Measurements from ENCODE around the gene ARHGEF10L.

ARHGEF10L gene

DNA sequence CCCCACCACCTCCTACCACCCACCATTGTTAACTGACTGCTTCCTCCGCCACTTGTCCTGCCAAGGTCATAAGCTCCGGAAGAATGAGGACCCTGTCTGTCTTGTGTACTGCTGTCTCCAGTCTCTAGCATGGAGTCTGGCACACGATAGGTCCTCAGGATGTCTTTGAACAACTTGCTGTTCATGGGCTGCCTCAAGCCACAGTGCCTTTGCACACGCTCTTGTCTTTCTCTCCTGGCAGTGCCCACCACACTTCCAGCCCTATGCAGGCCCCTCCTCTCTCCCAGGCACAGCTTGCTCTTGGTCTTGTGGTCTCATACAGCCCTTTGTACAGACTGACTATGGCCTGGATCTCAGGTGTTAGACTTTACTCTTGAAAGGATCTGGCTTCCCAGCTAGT lies 97.6 kb downstream of the ARHGEF10L start:
- DNase-seq: no peak

DNA sequence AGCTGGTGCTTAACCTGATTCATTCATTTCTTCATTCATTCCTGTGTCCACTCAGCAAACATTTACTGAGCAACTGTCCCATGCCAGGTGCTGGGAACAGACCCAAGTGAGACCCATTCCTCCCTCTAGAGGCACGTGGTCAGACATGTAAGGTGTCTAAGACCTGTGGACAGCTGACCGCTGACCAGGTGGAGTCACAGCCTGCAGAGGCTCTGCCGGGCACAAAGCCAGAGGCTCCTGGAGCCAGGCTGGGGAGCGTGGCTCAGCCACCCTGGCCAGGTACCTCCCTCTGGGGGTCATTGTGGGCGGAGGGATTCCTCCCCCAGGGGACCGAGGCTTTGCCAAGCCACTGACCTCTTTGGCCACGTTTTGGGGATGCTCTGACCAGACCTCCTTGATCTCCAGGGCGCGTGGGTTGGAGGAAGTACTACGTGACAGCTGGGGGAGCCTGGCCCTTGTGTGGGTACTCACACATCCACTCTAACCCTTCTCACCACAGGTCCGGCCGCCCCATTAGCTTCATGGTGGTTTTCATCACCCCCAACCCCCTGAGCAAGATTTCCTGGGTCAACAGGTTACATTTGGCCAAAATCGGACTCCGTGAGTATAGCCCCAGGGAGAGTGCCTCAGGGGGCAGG lies 100.3 kb downstream of the ARHGEF10L start:
- no peak for DNase-seq

DNA sequence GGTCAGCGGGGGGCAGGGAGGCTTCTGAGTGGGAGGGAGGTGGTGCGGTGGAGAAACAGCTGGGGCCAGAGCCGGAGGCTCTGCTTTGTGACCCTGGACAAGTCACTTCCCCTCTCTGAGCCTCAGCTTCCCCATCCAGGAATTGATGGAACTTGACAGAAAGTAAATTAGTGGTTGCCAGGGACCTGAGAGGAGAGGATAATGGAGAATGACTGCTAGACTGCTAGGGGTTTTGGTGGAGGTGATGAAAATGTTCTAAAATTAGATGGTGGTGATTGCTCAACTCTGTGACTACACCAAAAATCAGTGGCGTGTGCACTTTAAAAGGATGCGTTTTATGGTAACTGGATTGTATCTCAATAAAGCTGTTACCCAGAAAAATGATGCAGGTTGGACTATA lies 100.9 kb downstream of the ARHGEF10L start:
- DNase-seq: no peak

DNA sequence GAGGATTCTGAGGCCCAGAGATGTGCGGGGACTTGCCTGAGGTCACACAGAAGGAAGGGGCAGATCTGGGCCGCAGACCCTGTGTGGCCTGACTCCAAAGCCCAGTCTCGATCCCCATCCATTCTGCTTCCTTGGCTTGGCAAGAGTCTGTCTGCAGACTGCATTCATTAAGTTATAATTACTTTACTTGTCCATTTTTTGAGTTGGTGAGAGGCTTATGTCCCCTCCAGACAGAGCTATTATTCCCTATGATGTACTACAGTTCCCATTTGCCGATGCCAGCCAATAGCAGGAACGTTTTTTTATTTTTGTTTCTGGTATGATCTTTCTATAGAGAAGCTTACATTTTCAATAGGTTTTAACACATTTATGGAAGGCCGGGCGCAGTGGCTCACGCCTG lies 101.5 kb downstream of the ARHGEF10L start:
- no peak for DNase-seq

DNA sequence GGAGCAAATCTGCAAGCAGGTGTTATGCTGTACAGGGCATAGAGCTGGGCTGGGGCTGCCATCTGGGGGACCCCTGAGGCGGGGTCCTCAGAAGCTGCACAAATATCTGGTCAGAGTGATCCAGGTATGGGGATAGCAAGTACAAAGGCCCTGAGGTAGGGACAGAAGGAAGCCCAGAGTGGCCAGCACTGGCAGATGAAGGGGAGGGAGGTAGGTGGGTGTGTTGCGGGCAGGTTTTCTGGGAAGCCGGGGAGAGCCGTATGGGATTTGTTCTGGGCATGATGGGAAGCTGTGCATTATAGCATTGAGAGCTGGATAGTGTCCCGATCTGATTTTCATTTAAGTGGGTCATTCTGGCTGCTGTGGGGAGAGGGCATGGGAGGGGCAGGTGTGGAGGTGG lies 102.7 kb downstream of the ARHGEF10L start:
- no peak for DNase-seq

DNA sequence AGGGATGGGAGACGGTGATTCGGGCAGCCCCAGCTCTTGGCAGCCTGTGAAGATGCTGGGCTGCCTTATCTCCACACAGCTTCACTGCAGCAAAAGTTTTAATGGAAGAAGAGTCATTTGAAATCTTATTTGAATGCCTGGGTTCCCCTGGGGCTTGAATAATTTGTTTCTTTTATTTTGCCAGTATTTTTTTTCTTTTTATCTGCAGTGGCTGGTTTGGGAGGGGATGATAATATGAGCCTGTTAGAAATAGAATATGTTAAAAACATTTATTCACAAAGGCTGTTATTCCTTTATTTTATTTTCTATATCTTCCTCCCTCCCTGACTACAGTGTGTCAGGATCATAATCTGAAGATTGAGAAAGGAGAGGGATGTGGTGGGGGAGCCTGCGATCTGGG lies 103.4 kb downstream of the ARHGEF10L start:
- DNase-seq: no peak

DNA sequence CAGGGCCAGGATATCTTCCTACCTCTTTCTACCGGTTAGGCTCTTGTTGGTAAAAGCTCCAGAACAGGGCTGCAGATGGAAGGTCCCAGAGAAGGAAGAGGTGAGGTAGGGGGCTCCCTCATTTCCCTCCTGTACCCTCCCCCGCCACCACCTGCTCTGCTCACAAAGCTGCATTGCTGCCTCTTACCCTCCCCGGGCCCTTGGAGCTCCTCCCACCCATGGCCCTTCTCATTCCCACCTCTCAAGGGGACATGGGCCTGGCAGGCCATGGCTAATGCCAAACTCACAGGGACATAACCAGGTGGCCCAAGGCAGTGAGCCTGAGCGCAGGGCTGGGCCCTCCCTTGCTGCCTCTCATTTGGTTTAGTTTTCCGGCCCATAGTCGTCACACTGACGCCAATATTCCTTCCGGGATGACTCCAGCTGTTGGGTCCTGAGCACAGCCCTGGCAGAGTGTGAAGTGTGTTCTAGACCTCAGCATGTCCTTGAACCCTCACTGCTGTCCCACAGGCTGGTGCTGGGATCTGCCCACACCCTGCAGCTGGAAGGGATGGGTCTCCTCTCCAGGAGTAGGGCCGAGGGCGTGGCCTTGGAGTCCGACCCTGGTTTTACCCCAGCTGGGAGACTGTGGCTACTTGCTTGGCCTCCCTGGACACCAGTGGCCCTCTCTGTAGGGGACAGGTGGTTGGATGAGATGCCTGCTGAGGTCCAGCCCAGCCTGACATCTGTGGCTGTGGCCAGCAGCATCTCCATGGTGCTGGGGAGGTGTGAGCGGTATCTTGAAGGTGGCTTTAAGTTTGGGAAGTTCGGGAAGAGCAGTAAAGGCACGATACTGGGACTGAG lies 104.6 kb downstream of the ARHGEF10L start:
- DNase-seq: no peak

DNA sequence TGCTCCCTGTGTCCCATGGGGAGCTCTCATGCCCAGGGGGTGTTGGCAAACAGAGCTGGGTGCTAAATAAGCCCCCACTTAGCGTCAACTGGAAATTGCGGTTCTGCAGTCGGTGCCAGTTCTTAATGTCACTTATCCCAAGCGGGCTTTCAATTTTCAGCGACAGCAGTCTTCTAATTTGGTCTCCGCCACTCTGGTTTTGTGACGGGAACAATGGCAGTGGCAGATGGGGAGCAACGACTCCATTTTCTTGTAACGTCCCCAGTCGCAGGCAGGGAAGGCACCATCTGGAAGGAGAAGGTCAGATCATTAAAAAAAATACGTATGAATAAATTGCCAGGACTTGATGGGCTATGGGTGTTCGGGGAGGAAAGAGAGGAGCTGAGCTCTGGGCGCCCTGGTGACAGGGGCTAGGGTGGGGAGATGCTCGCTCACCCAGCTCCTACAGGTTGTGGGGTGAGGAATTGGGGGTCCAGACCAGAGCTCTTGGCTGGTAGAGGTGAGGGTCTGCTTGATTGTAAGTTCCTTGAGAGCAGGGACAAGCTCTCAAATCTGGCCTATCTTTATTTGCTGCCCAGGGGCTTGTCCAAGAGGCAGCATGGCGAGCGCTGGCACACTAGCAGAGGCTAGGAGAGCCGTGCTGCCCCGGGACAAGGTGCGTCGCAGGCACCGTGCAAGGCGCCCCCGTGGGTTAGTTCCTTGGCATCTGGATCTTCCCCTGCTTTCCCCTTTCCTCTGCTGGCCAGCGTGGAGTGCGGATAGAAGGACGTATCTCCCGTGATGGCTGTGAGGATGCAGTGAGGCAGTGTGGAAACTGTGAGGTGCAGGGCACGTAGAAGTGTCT lies 105.8 kb downstream of the ARHGEF10L start:
- peak; percentile 64 for DNase-seq

DNA sequence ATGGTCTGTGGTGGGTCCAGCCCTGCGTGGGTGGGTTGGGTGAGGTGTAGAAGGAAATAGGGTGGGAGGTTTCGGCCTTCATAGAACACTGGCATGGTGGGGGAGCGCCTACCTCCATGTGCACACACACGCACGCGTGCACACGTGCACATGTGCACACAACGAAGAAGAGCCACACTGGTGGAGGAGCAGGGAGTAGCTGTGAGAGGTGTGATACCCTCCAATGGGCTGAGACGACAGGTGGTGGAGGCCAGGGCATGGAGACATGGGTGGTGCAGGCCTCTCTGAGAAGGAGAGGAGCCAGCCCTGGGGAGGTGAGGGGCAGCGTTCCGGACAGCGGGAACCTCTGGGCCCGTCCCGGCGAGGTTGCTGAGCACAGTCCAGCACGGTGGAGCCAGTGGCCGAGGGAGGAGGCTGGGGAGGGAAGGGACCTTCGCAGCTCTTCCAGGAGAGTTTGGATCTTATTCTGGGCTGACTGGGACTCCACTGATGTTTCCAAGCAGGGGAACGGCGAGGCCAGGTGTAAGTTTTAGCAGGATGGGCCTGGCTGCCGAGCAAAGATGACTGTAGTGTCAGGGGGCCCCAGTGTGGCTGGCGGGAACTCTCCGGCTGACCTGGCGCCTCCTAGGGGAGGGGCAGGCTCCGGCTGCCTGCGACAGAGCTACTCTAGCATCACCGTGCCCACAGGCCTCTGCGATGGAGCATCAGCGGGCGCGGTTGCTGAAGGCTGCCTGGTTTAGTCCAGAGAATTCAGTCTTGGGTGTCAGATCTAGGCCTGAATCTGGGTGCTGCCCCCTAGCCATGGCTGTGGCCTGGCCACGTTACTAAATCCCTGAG lies 107.2 kb downstream of the ARHGEF10L start:
- DNase-seq: no peak

DNA sequence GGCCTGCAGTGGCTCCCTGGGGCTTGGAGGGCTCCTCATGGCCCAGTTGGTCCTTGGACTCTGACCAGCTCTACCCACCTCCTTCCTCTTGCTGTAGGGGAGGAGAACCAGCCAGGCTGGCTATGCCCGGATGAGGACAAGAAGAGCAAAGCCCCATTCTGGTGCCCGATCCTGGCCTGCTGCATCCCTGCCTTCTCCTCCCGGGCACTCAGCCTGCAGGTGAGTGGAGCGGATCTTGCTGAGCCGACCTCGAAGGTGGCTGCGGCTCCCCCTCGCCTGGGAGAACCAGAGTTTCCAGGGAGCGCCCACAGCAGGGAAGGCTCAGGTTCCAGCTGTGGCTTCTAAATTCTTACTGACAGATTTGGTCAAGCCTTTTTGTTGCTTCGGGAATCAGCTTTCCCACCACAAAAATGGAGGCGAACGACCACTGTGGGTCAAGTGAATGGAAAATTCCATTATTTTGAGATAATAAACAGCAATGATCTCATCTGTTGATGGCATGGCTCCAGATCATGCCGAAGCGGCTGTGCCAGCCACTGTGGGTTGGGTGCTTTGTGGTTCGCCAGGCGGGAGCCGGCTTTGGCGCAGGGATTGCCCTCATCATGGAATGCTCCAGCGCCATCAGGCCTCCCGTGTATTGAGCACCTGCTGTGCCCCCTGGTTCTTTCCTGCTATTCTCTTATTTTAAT lies 109.1 kb downstream of the ARHGEF10L start:
- no peak for DNase-seq

DNA sequence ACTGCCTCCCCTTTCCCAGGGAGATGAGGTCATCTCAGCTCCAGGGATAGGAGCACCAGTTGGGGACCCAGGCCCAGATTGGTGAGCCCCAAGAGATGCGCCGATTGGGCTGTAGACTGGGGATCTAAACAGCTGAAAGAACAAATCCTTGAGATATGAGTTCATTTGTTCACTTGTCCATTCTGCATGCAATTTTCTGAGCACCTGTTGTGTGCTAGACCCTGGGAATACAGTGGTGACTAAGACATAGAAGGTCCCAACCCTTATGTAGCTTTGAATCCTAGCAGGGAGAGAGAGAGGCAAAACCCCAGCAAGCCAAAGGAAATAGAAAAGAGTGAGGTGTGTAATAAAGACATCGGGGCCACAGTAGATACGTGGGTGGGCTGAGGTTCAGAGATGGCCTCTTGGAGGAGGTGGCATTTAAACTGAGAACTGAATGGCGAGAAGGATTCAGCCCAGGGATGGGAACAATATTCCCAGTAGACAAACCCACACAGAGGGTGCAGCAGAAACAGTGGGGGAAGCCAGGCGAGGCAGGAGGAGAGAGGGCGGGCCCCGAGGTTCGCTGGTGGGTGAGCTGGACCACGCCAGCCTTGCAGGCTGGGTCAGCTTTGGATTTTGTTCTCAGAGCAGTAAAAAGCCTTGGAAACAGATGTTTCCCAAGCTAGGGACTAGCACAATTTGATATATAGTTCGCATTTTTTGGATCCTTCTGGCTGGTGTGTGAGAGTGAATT lies 110.0 kb downstream of the ARHGEF10L start:
- no peak for DNase-seq

DNA sequence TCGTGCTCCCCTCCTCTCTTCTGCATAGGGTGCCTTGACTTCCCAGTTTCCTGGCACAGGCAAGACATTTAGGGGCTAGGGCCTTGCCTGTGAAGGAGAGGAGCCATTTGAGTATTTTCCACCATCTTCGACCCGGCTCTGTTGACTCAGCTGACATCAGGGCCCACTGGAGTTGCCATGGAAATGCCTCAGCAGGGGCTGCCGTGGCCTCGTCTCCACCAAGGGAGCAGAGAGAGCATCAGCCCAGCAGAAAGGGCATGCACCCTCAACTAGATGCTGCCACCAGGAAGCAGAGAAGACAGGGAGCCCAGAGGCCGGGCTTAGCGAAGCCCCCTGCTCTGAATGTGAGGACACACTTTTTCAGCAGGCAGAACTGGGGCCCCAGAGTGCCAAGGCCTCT lies 113.8 kb downstream of the ARHGEF10L start:
- no peak for DNase-seq

DNA sequence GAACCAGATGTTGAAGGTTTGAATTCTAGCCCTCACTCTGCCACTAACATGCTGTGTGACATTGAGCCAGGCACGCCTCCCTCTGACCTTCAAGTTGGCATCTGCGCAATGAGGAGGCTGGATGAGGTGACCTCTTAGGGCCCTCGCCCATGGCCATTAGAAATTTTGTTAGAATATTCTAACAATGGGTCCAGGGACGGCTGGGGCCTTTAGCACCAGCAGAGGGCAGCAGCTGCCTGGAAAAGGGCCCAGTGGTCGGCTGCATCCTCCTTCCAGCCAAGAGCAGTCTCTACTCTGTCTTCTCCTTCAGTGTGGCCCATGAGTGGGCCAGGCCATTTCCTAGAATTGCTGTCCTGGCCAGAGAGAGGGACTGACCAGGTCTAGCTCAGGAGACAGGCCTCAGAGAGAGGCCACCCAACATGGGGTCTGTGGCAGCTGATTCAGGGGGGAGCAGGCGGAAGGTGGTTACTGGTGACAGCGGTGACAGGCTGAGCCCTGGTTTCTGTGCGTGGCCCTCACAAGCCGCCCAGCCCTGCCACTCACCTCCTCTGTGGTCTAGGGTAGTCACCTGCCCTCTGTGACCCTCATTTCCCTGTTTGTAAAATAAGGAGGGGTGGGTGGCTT lies 114.3 kb downstream of the ARHGEF10L start:
- no peak for DNase-seq

DNA sequence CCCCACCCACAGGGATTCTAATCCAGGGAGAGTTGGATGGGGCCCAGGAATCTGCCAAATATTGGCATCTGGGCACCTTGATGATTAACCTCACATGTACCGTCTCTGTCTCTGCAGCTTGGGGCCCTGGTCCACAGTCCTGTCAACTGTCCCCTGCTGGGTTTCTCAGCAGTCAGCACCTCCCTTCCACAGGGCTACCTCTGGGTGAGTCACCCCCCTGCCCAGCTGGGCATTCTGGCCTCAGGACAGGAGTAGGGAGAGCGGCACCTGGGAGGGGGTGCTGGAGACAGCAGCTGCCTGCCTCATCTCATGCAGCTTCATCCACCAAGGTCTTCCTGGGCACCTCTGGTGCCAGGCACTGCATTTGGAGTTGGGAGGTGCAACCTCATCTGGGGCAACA lies 115.0 kb downstream of the ARHGEF10L start:
- no peak for DNase-seq

DNA sequence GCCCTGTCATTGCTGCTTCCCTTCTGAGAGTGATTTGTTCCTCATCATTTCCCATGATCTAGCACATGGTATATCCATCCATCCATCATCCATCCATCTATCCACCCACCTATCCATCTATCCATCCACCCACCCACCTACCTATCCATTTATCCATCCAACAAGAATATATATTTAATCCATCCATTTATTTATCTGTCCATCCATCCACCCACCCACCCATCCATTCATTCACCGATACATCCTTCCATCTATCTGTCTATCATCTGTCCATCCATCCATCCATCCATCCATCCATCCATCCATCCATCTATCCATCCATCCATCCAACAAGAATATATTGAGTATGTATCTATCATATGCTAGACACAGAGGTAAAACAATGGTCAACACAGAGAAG lies 115.7 kb downstream of the ARHGEF10L start:
- DNase-seq: no peak

DNA sequence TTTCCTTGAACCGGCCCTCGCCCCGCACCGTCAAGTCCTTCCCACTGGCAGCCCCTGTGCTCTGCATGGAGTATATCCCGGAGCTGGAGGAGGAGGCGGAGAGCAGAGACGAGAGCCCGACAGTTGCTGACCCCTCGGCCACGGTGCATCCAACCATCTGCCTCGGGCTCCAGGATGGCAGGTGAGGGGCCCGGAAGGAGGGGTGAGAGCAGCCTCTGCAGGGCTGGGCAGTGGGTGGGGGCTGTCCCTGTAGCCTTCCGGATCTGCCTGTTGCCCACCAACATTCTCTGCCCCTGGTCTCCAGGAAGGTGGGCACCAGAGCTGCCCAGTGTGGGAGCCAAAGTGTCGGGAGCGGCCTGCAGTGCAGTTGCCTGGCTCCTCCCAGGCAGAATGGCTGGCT lies 116.4 kb downstream of the ARHGEF10L start:
- no peak for DNase-seq

DNA sequence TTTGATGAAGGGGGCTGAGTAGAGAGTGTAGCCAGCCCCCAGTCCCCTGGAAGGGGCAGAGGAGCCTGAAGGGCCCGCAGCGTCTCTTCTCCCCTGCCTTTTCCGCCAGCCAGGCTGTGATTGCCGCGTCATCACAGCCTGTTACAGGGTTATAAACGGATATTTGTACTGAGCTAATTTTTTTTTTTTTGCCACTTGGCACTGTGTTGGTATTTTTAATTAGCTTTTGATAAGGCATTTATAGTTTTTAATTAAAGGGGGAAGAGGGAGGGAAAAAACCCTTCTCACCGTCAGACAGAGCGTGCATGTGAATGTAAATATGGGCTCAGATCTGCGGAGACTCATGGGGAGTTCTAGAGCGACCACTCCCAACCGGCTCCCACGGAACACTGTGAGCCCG lies 117.9 kb downstream of the ARHGEF10L start:
- DNase-seq: no peak

DNA sequence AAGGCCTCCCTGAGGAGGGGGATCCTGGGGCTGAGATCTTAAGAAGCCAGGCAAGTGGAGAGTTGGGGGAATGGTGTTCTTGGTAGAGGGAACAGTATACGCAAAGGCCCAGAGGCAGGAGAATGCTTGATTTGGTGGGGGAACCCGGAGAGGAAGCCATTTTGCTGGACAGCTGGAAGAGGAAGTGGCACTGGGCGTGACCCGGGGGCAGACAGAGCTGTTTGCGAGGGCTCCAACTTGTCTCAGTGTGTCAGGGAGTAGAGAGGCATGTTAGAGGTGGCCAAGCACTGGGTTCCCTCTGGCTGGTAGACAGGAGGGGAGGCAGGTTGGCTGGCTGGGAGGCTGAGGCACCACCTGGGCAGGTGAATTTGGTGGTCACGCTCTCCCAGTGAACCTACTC lies 119.3 kb downstream of the ARHGEF10L start:
- no peak for DNase-seq

DNA sequence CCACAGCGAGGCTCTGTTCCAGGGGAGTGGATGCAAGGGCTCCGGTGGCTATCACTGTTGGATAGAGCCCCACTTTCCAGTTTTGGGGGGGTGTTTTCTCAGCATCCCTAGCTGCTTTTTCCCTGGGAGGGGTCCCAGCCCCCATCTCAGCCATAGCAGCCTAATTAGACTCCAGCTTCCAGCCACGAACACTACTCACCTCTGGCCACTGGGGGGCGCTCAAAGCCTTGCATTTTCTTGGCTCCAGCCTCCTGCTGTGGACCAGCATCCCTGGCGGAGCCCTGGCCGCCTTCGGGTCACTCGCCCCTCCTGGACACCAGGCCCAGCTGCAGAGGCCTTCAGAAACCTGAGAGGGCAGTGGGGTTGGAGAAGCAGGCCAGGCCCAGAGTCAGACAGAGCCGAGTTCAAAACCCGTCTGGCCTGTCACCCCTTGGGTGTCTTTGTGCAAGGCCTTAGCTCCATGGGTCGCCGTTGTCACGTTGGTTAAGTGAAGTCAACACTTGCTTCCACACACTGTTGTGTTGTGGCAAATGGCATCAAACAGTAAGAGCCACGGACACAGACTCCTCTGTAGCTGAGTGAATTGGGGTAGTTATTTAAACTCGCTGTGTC lies 122.2 kb downstream of the ARHGEF10L start:
- DNase-seq: no peak

DNA sequence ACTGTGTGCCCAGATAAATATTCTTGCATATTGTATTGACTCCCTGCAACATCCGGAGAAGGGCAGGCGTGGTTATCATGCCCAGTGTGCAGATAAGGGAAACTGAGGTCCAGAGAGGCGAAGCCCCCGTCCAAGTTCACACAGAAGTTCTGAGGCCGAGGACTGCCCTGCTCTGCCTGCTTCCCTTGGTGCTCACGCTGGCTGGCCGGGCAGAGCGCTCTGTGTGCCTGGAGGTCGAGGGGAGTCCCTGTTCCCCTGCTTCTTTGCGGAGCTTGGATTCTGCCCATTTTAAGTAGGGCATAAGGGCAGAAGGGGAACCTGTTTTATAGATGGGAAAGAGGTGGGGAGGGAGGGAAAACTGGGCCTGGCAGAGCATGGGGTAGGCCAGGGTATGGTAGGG lies 122.8 kb downstream of the ARHGEF10L start:
- DNase-seq: no peak

DNA sequence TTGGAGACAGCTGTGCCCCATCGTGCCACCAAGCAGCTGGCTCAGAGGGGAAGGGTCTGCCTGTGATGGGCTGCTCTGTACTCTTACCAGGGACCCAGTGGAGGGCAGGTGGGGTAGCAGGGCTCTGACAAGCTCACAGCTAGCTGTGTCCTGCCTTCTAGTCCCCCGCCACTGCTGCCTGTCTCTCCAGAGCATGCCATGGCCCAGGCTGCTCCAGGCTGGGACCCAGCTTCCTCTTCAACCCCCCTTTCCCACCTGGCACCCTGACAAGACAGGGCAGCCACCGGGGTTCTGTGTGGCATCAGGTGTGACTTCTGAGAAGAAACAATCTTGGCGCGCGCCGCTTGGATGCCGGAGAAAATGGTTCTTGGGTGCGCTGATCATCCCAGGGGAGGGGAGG lies 123.3 kb downstream of the ARHGEF10L start:
- no peak for DNase-seq

Measured in NCI-H524 treated with DMSO at 0.1 percent for 48 hours (cell line).